Keratinocyte (primary cell): ENCODE data around the gene LRRC27.

Experiments
- EZH2 ChIP-seq: IDR thresholded peaks from one replicate; pipeline ENCODE4 v1.6.1; 2012; ENCODE audit warnings: inconsistent platforms, mild to moderate bottlenecking, low read length, moderate library complexity
- TF ChIP-seq, protein P1 (sequence below), 3 experiments: IDR thresholded peaks in 1 of 3; conservative IDR thresholded peaks in 1 of 3; optimal IDR thresholded peaks in 1 of 3; 2 replicates in 2 of 3; 3 replicates in 1 of 3; pipeline versions ENCODE3 to v1.5.1; 2011; ENCODE audit warnings: low read length in 3 of 3, mild to moderate bottlenecking in 3 of 3, moderate library complexity in 2 of 3, control low read depth in 1 of 3, inconsistent platforms in 1 of 3; ENCODE audit not compliant: insufficient read depth in 2 of 3; ENCODE audit errors: extremely low read depth in 1 of 3

GRCh38 chr10:132368881-132369635 is 37.1 kb downstream of the LRRC27 start:
- TF ChIP-seq, protein P1, sequence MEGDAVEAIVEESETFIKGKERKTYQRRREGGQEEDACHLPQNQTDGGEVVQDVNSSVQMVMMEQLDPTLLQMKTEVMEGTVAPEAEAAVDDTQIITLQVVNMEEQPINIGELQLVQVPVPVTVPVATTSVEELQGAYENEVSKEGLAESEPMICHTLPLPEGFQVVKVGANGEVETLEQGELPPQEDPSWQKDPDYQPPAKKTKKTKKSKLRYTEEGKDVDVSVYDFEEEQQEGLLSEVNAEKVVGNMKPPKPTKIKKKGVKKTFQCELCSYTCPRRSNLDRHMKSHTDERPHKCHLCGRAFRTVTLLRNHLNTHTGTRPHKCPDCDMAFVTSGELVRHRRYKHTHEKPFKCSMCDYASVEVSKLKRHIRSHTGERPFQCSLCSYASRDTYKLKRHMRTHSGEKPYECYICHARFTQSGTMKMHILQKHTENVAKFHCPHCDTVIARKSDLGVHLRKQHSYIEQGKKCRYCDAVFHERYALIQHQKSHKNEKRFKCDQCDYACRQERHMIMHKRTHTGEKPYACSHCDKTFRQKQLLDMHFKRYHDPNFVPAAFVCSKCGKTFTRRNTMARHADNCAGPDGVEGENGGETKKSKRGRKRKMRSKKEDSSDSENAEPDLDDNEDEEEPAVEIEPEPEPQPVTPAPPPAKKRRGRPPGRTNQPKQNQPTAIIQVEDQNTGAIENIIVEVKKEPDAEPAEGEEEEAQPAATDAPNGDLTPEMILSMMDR (optimal IDR thresholded peaks at IDR 0.05 in 1 of 3, IDR thresholded peaks at IDR 0.05 in 1 of 3, conservative IDR thresholded peaks at IDR 0.05 in 1 of 3; ENCODE audit: extremely low read depth in 1 of 3, insufficient read depth in 2 of 3, low read length in 3 of 3), result no peak
- no peak for TF ChIP-seq EZH2
